GM12891 (cell line): Measurements from ENCODE around the gene SH3BGRL2.
"Not testable (repeated sequence)": the region's sequence is repeated elsewhere in the genome, so short reads cannot be mapped to it uniquely, and the experiment has no call there.

Experiments
- DNase-seq: peaks from one replicate; pipeline ENCODE4 v3.0.0; 2011; ENCODE audit warnings: low spot score; ENCODE audit not compliant: insufficient read length
- FAIRE-seq: peaks from 2 replicates; lab custom pipeline; 2011; peaks lifted over from hg19 to GRCh38; lab: Jason Lieb, UNC
- PAX5 ChIP-seq: IDR thresholded peaks from 2 replicates; pipeline ENCODE4 v1.6.1; 2011; ENCODE audit warnings: low read length, moderate library complexity, mild to moderate bottlenecking; ENCODE audit not compliant: insufficient read depth, severe bottlenecking
- POLR2A ChIP-seq: IDR thresholded peaks from 2 replicates; pipeline ENCODE4 v1.6.1; 2011; ENCODE audit warnings: low read depth, low read length, control low read depth
- POLR2AphosphoS5 ChIP-seq: IDR thresholded peaks from 2 replicates; pipeline ENCODE4 v1.6.1; 2011; ENCODE audit warnings: low read depth, low read length, control low read depth
- POU2F2 ChIP-seq: IDR thresholded peaks from 2 replicates; pipeline ENCODE4 v1.6.1; 2011; ENCODE audit warnings: low read depth, mild to moderate bottlenecking, control low read depth, low read length, moderate library complexity
- SPI1 ChIP-seq: IDR thresholded peaks from 2 replicates; pipeline ENCODE4 v1.6.1; 2011; ENCODE audit warnings: low read depth, low read length, control low read depth
- TAF1 ChIP-seq: IDR thresholded peaks from 2 replicates; pipeline ENCODE4 v1.6.1; 2011; ENCODE audit warnings: low read depth, low read length, control low read depth

The SH3BGRL2 gene

GRCh38 chr6:79734374-79734773 is 103.2 kb downstream of the SH3BGRL2 start:
- TF ChIP-seq PAX5, result no peak
- TF ChIP-seq POLR2AphosphoS5, result no peak
- TF ChIP-seq POLR2A, result no peak
- TF ChIP-seq POU2F2, result no peak
- no peak for TF ChIP-seq TAF1
- TF ChIP-seq SPI1, result no peak
- no peak for FAIRE-seq
- DNase-seq, result no peak

- TF ChIP-seq PAX5 (no peak), POLR2AphosphoS5 (no peak), SPI1 (no peak), POLR2A (no peak), TAF1 (no peak), POU2F2 (no peak)
- FAIRE-seq, result no peak
- DNase-seq, result no peak
Observed at GRCh38 chr6:79735183-79735582, 104.1 kb downstream of the SH3BGRL2 start.

GRCh38 chr6:79737172-79737571 is 106.0 kb downstream of the SH3BGRL2 start:
- no peak for DNase-seq
- TF ChIP-seq TAF1 (no peak), POU2F2 (no peak), POLR2AphosphoS5 (no peak), SPI1 (no peak), POLR2A (no peak), PAX5 (no peak)
- no peak for FAIRE-seq

GRCh38 chr6:79742030-79742429 is 110.9 kb downstream of the SH3BGRL2 start:
- DNase-seq (no peak), FAIRE-seq (no peak)
- TF ChIP-seq SPI1 (no peak), POLR2AphosphoS5 (no peak), TAF1 (no peak), PAX5 (no peak), POU2F2 (no peak)

- DNase-seq, FAIRE-seq: not testable (repeated sequence)
Observed at GRCh38 chr6:79745282-79745681, 114.2 kb downstream of the SH3BGRL2 start.

- TF ChIP-seq SPI1, result peak; percentile 58
- DNase-seq, FAIRE-seq: not testable (repeated sequence)
Observed at GRCh38 chr6:79746325-79746724, 115.2 kb downstream of the SH3BGRL2 start.

- TF ChIP-seq POLR2A (no peak), SPI1 (no peak), POLR2AphosphoS5 (no peak), POU2F2 (no peak), PAX5 (no peak), TAF1 (no peak)
- no peak for FAIRE-seq
- no peak for DNase-seq
Observed at GRCh38 chr6:79750806-79751205, 119.7 kb downstream of the SH3BGRL2 start.
